SK-N-SH (cell line): ENCODE measurements around the gene UBE2G2. TPM values are rescaled to one million over a fixed set of nuclear protein-coding genes. Genes with fewer than 3 reads are reported as not detected.

Experiments used
- CTCF ChIA-PET: fragments of 300-600, 350-600 bp; formaldehyde crosslinking; extraction: SDS; loops from one replicate; lab custom pipeline; 2021; lab: Yijun Ruan, JAX
- POLR2A ChIA-PET: fragments of 350-600 bp; sonication (Branson Sonifier 250); formaldehyde crosslinking; extraction: SDS; loops from one replicate; lab custom pipeline; 2020; ENCODE audit warnings: antibody characterized with exemption, inconsistent platforms; lab: Yijun Ruan, JAX
- DNase-seq: peaks from one replicate; pipeline ENCODE4 v3.0.0; 2012
- H2AFZ ChIP-seq: fragments of 200-600 bp; sonication (generic); 2 replicates; pipeline ENCODE4 v1.8.1; 2016; ENCODE audit warnings: antibody characterized with exemption, mild to moderate bottlenecking, low read depth
- H3F3A ChIP-seq: fragments of 200-600 bp; sonication (generic); replicated peaks from 2 replicates; pipeline ENCODE3; 2016; ENCODE audit warnings: antibody characterized with exemption, mild to moderate bottlenecking; ENCODE audit not compliant: insufficient read depth
- H3K27ac ChIP-seq, 2 experiments: fragments of 200-500 bp in 1 of 2; fragments of 200-600 bp in 1 of 2; sonication (Bioruptor generic) in 1 of 2; sonication (generic), shearing (Covaris generic) in 1 of 2; 2 replicates each; pipeline versions ENCODE4 v1.5.1 to v1.6.1; 2014 to 2016; ENCODE audit warnings: low read depth in 2 of 2, inconsistent platforms in 1 of 2, low read length in 1 of 2, mild to moderate bottlenecking in 1 of 2, mixed read lengths in 1 of 2
- H3K27me3 ChIP-seq: fragments of 200-600 bp; sonication (generic), shearing (Covaris generic); 2 replicates; pipeline ENCODE4 v1.6.1; 2016; ENCODE audit warnings: mixed run types; ENCODE audit not compliant: insufficient read depth
- H3K36me3 ChIP-seq, 2 experiments: fragments of 200-500 bp in 1 of 2; fragments of 200-600 bp in 1 of 2; sonication (Bioruptor generic) in 1 of 2; sonication (generic) in 1 of 2; replicated peaks in 1 of 2; 2 replicates each; pipeline versions ENCODE3 to v1.5.1; 2014 to 2016; ENCODE audit warnings: low read length in 1 of 2, mild to moderate bottlenecking in 1 of 2; ENCODE audit not compliant: insufficient read depth in 2 of 2, control insufficient read depth in 1 of 2
- H3K4me1 ChIP-seq, 2 experiments: fragments of 200-500 bp in 1 of 2; fragments of 200-600 bp in 1 of 2; sonication (Bioruptor generic) in 1 of 2; sonication (generic), shearing (Covaris generic) in 1 of 2; 2 replicates each; pipeline versions ENCODE4 v1.5.1 to v1.6.1; 2014 to 2016; ENCODE audit warnings: low read depth in 1 of 2, low read length in 1 of 2, mixed run types in 1 of 2; ENCODE audit not compliant: insufficient read depth in 2 of 2, control insufficient read depth in 1 of 2
- H3K4me2 ChIP-seq: fragments of 200-600 bp; sonication (generic), shearing (Covaris generic); 2 replicates; pipeline ENCODE4 v1.6.1; 2017; ENCODE audit warnings: mixed run types
- H3K4me3 ChIP-seq, 2 experiments: fragments of 200-500 bp in 1 of 2; fragments of 200-600 bp in 1 of 2; sonication (Bioruptor generic) in 1 of 2; sonication (generic), shearing (Covaris generic) in 1 of 2; 2 replicates each; pipeline versions ENCODE4 v1.5.1 to v1.8.1; 2014 to 2016; ENCODE audit warnings: low read depth in 2 of 2, inconsistent platforms in 1 of 2, low read length in 1 of 2, mild to moderate bottlenecking in 1 of 2, mixed read lengths in 1 of 2, moderate library complexity in 1 of 2
- H3K79me2 ChIP-seq: fragments of 200-600 bp; sonication (generic); 2 replicates; pipeline ENCODE4 v1.8.1; 2017; ENCODE audit warnings: mild to moderate bottlenecking; ENCODE audit not compliant: insufficient read depth
- H3K9ac ChIP-seq: fragments of 200-600 bp; sonication (generic); 2 replicates; pipeline ENCODE4 v1.6.1; 2017; ENCODE audit warnings: mixed run types
- H3K9me2 ChIP-seq: fragments of 200-600 bp; sonication (generic); 2 replicates; pipeline ENCODE4 v1.6.1; 2017; ENCODE audit warnings: mixed run types
- H3K9me3 ChIP-seq: fragments of 200-600 bp; sonication (generic); 2 replicates; pipeline ENCODE4 v1.6.1; 2017; ENCODE audit warnings: mixed run types, mild to moderate bottlenecking, moderate library complexity
- H4K20me1 ChIP-seq: fragments of 200-600 bp; sonication (generic); 2 replicates; pipeline ENCODE4 v1.6.1; 2017; ENCODE audit warnings: mild to moderate bottlenecking, mixed run types; ENCODE audit not compliant: insufficient read depth
- CHD2 ChIP-seq: fragments of 150-350 bp; IDR thresholded peaks from 2 replicates; pipeline ENCODE4 v1.6.1; 2018; ENCODE audit warnings: low read length; ENCODE audit not compliant: partially characterized antibody
- ELF1 ChIP-seq: IDR thresholded peaks from 2 replicates; pipeline ENCODE4 v1.4.0; 2012
- GABPA ChIP-seq: IDR thresholded peaks from 2 replicates; pipeline ENCODE4 v1.4.0; 2012; ENCODE audit warnings: low read depth, mild to moderate bottlenecking
- NFIC ChIP-seq: IDR thresholded peaks from 2 replicates; pipeline ENCODE4 v1.4.0; 2012; ENCODE audit warnings: borderline replicate concordance
- RXRA ChIP-seq: IDR thresholded peaks from 2 replicates; pipeline ENCODE4 v1.4.0; 2012; ENCODE audit warnings: low read depth, mild to moderate bottlenecking, borderline replicate concordance
- TCF12 ChIP-seq: IDR thresholded peaks from 2 replicates; pipeline ENCODE4 v1.4.0; 2012
- WGBS: methylation state at CpG from one replicate; pipeline ENCODE4 v1.1.6; 2017; ENCODE audit warnings: low lambda C conversion rate; 5-methylcytosine and 5-hydroxymethylcytosine counted together
- polyA plus RNA-seq, 3 experiments: library from polyadenylated mRNA; depleted of rRNA; stranded (reverse); fragments of >200 nt; gene quantifications; 2 replicates each; pipeline ENCODE4 v1.2.3, GENCODE V29; 2012
- TF ChIP-seq, protein P1 (sequence below): fragments of 200-600 bp; sonication (generic); IDR thresholded peaks from 2 replicates; pipeline ENCODE4 v1.6.1; 2017; ENCODE audit warnings: antibody characterized with exemption, mild to moderate bottlenecking, moderate library complexity
- TF ChIP-seq, protein P2 (sequence below): fragments of 150-350 bp; IDR thresholded peaks from 2 replicates; pipeline ENCODE4 v1.6.1; 2016; ENCODE audit warnings: mild to moderate bottlenecking, low read depth, low read length
- TF ChIP-seq, protein P3 (sequence below): IDR thresholded peaks from 2 replicates; pipeline ENCODE4 v1.6.1; 2012; ENCODE audit warnings: mild to moderate bottlenecking, low read depth, low read length, moderate library complexity

Gene UBE2G2
- polyA plus RNA-seq, 1 of the 3 experiments (the other 2 are of a cell fraction), result 129 TPM

DNA sequence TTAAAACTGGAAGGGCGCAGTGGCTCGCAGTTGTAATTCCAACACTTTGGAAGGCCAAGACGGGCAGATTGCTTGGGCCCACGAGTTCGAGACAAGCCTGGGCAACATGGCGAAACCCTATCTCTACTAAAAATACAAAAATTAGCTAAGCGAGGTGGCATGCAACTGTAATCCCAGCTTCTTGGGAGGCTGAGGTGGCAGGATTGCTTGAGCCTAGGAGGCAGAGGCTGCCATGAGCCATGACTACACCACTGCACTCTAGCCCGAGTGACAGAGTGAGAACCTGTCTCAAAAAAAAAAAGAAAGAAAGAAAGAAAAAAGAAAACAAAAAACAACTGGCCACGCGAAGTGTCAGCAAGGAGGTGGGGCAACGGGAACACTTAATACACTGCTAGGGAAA lies 6.3 kb downstream of the UBE2G2 start:
- Histone ChIP-seq H3K27me3 (no peaks in the 10 kb centered on the region), H3K9me3 (no peaks in the 10 kb centered on the region), H3K79me2 (peaks cover 100% of the 10 kb centered on the region), H3K9ac (no peak overlapping the region), H3K9me2 (no peaks in the 10 kb centered on the region), H3K4me3 (no peak overlapping the region), H2AFZ (no peak overlapping the region), H3K4me1 (peaks cover 0 to 11% of the 10 kb centered on the region in 2 experiments; a peak in 3 of 4 replicates), H3K27ac (no peak overlapping the region), H3F3A (no peaks in the 10 kb centered on the region), H3K4me2 (no peak overlapping the region), H4K20me1 (peaks cover 89% of the 10 kb centered on the region), H3K36me3 (peaks cover 25 to 36% of the 10 kb centered on the region in 2 experiments)
- 95% methylated on average over 11 of the region's 11 CpGs for WGBS
- ChIA-PET POLR2A (no interaction called here), CTCF (no interaction called here)
- no peak for TF ChIP-seq CHD2
- TF ChIP-seq, protein P1, sequence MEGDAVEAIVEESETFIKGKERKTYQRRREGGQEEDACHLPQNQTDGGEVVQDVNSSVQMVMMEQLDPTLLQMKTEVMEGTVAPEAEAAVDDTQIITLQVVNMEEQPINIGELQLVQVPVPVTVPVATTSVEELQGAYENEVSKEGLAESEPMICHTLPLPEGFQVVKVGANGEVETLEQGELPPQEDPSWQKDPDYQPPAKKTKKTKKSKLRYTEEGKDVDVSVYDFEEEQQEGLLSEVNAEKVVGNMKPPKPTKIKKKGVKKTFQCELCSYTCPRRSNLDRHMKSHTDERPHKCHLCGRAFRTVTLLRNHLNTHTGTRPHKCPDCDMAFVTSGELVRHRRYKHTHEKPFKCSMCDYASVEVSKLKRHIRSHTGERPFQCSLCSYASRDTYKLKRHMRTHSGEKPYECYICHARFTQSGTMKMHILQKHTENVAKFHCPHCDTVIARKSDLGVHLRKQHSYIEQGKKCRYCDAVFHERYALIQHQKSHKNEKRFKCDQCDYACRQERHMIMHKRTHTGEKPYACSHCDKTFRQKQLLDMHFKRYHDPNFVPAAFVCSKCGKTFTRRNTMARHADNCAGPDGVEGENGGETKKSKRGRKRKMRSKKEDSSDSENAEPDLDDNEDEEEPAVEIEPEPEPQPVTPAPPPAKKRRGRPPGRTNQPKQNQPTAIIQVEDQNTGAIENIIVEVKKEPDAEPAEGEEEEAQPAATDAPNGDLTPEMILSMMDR, result no peak
- TF ChIP-seq TCF12, result no peak
- TF ChIP-seq RXRA, result no peak
- TF ChIP-seq, protein P2, sequence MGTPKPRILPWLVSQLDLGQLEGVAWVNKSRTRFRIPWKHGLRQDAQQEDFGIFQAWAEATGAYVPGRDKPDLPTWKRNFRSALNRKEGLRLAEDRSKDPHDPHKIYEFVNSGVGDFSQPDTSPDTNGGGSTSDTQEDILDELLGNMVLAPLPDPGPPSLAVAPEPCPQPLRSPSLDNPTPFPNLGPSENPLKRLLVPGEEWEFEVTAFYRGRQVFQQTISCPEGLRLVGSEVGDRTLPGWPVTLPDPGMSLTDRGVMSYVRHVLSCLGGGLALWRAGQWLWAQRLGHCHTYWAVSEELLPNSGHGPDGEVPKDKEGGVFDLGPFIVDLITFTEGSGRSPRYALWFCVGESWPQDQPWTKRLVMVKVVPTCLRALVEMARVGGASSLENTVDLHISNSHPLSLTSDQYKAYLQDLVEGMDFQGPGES, result no peak
- no peak for TF ChIP-seq NFIC
- no peak for TF ChIP-seq ELF1
- TF ChIP-seq, protein P3, sequence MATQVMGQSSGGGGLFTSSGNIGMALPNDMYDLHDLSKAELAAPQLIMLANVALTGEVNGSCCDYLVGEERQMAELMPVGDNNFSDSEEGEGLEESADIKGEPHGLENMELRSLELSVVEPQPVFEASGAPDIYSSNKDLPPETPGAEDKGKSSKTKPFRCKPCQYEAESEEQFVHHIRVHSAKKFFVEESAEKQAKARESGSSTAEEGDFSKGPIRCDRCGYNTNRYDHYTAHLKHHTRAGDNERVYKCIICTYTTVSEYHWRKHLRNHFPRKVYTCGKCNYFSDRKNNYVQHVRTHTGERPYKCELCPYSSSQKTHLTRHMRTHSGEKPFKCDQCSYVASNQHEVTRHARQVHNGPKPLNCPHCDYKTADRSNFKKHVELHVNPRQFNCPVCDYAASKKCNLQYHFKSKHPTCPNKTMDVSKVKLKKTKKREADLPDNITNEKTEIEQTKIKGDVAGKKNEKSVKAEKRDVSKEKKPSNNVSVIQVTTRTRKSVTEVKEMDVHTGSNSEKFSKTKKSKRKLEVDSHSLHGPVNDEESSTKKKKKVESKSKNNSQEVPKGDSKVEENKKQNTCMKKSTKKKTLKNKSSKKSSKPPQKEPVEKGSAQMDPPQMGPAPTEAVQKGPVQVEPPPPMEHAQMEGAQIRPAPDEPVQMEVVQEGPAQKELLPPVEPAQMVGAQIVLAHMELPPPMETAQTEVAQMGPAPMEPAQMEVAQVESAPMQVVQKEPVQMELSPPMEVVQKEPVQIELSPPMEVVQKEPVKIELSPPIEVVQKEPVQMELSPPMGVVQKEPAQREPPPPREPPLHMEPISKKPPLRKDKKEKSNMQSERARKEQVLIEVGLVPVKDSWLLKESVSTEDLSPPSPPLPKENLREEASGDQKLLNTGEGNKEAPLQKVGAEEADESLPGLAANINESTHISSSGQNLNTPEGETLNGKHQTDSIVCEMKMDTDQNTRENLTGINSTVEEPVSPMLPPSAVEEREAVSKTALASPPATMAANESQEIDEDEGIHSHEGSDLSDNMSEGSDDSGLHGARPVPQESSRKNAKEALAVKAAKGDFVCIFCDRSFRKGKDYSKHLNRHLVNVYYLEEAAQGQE, result no peak
- no peak for TF ChIP-seq GABPA
- DNase-seq, result no peak
